ENCODE results near the gene AUTS2.

The AUTS2 gene

DNA sequence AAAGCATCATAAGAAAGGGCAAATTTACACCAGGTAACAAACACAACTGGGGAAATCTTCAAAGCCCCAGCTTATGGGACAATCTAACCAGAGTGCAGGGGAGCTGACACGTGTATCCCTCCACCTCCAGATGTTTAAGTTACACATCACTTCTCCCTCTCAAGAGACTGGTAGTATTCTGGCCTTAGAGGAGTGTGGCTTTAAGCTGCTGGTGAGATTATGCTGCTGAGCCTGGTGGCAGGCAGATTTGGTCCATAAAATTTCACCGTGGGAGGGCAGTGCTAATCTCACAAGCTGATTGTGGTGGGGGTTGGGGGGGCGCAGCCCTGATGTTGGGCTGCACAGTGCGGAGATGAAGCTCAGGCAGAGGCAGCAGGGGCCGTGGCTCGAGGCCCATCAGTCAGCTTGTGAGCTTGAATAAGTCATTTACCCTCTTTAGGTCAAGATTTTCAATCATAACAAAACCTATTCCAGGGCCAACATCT is 1102.7 kb downstream of the AUTS2 start (continued):
- TF ChIP-seq ZNF777 (tag by site-specific recombination; IDR thresholded peaks at IDR 0.05; ENCODE audit: borderline replicate concordance) (no peak), MEIS1 (CRISPR knock-in tag; IDR thresholded peaks at IDR 0.05; ENCODE audit: borderline replicate concordance) (no peak), KLF1 (tag by site-specific recombination; IDR thresholded peaks at IDR 0.05) (no peak), ZNF549 (tag by site-specific recombination; IDR thresholded peaks at IDR 0.05) (no peak), WT1 (tag by site-specific recombination; IDR thresholded peaks at IDR 0.05) (no peak), ZNF624 (tag by site-specific recombination; IDR thresholded peaks at IDR 0.05) (no peak), MZF1 (tag by site-specific recombination; IDR thresholded peaks at IDR 0.05; ENCODE audit: borderline replicate concordance) (no peak), KLF8 (tag by site-specific recombination; IDR thresholded peaks at IDR 0.05) (no peak), GLI4 (tag by site-specific recombination; IDR thresholded peaks at IDR 0.05) (no peak), ZNF138 (tag by site-specific recombination; IDR thresholded peaks at IDR 0.05; ENCODE audit: borderline replicate concordance) (no peak), ZSCAN23 (tag by site-specific recombination; IDR thresholded peaks at IDR 0.05) (no peak), ZIC2 (tag by site-specific recombination; IDR thresholded peaks at IDR 0.05) (peak; percentile 91), ZNF837 (tag by site-specific recombination; IDR thresholded peaks at IDR 0.05) (no peak), ZFP69B (tag by site-specific recombination; IDR thresholded peaks at IDR 0.05) (no peak), ZNF610 (tag by site-specific recombination; IDR thresholded peaks at IDR 0.05; ENCODE audit: borderline replicate concordance) (no peak), ZNF664 (tag by site-specific recombination; IDR thresholded peaks at IDR 0.05) (no peak), TSHZ1 (tag by site-specific recombination; IDR thresholded peaks at IDR 0.05; ENCODE audit: borderline replicate concordance) (no peak), ZNF623 (tag by site-specific recombination; IDR thresholded peaks at IDR 0.05) (no peak), BCL6B (tag by site-specific recombination; IDR thresholded peaks at IDR 0.05) (no peak), BCL11B (tag by site-specific recombination; IDR thresholded peaks at IDR 0.05; ENCODE audit: low read depth) (no peak), KLF7 (tag by site-specific recombination; IDR thresholded peaks at IDR 0.05; ENCODE audit: borderline replicate concordance) (no peak), HOXA7 (CRISPR knock-in tag; IDR thresholded peaks at IDR 0.05; ENCODE audit: borderline replicate concordance) (no peak), ZNF324 (tag by site-specific recombination; IDR thresholded peaks at IDR 0.05) (no peak)
- TF ChIP-seq, protein P1, sequence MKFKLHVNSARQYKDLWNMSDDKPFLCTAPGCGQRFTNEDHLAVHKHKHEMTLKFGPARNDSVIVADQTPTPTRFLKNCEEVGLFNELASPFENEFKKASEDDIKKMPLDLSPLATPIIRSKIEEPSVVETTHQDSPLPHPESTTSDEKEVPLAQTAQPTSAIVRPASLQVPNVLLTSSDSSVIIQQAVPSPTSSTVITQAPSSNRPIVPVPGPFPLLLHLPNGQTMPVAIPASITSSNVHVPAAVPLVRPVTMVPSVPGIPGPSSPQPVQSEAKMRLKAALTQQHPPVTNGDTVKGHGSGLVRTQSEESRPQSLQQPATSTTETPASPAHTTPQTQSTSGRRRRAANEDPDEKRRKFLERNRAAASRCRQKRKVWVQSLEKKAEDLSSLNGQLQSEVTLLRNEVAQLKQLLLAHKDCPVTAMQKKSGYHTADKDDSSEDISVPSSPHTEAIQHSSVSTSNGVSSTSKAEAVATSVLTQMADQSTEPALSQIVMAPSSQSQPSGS (tag by site-specific recombination; IDR thresholded peaks at IDR 0.05; ENCODE audit: low read depth) = no peak
- TF ChIP-seq, protein P2, sequence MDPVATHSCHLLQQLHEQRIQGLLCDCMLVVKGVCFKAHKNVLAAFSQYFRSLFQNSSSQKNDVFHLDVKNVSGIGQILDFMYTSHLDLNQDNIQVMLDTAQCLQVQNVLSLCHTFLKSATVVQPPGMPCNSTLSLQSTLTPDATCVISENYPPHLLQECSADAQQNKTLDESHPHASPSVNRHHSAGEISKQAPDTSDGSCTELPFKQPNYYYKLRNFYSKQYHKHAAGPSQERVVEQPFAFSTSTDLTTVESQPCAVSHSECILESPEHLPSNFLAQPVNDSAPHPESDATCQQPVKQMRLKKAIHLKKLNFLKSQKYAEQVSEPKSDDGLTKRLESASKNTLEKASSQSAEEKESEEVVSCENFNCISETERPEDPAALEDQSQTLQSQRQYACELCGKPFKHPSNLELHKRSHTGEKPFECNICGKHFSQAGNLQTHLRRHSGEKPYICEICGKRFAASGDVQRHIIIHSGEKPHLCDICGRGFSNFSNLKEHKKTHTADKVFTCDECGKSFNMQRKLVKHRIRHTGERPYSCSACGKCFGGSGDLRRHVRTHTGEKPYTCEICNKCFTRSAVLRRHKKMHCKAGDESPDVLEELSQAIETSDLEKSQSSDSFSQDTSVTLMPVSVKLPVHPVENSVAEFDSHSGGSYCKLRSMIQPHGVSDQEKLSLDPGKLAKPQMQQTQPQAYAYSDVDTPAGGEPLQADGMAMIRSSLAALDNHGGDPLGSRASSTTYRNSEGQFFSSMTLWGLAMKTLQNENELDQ (tag by site-specific recombination; IDR thresholded peaks at IDR 0.05; ENCODE audit: low read depth) = no peak
- TF ChIP-seq, protein P3, sequence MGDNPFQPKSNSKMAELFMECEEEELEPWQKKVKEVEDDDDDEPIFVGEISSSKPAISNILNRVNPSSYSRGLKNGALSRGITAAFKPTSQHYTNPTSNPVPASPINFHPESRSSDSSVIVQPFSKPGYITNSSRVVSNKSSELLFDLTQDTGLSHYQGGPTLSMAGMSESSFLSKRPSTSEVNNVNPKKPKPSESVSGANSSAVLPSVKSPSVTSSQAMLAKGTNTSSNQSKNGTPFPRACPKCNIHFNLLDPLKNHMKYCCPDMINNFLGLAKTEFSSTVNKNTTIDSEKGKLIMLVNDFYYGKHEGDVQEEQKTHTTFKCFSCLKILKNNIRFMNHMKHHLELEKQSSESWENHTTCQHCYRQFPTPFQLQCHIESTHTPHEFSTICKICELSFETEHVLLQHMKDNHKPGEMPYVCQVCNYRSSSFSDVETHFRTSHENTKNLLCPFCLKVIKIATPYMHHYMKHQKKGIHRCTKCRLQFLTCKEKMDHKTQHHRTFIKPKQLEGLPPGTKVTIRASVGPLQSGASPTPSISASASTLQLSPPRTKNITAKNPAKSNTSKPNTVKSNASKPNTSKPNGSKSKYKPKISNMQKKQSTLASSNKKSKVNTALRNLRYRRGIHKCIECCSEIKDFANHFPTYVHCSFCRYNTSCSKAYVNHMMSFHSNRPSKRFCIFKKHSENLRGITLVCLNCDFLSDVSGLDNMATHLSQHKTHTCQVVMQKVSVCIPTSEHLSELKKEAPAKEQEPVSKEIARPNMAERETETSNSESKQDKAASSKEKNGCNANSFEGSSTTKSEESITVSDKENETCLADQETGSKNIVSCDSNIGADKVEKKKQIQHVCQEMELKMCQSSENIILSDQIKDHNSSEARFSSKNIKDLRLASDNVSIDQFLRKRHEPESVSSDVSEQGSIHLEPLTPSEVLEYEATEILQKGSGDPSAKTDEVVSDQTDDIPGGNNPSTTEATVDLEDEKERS (tag by site-specific recombination; IDR thresholded peaks at IDR 0.05) = no peak
- TF ChIP-seq, protein P4, sequence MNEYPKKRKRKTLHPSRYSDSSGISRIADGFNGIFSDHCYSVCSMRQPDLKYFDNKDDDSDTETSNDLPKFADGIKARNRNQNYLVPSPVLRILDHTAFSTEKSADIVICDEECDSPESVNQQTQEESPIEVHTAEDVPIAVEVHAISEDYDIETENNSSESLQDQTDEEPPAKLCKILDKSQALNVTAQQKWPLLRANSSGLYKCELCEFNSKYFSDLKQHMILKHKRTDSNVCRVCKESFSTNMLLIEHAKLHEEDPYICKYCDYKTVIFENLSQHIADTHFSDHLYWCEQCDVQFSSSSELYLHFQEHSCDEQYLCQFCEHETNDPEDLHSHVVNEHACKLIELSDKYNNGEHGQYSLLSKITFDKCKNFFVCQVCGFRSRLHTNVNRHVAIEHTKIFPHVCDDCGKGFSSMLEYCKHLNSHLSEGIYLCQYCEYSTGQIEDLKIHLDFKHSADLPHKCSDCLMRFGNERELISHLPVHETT (tag by site-specific recombination; IDR thresholded peaks at IDR 0.05) = no peak
